Esophagus squamous epithelium (tissue), 5 donors: Measurements from ENCODE around the gene ZNF564. TPM values are rescaled to one million over a fixed set of nuclear protein-coding genes. Genes with fewer than 3 reads are reported as not detected.

Experiments
- DNase-seq: peaks from one replicate; lab custom pipeline; 2025; lab: John Stamatoyannopoulos, UW
- H3K27ac ChIP-seq, 4 donors: fragments of 200-600 bp; sonication (generic); one replicate each; pipeline ENCODE4 v1.5.1; 2016 to 2019; ENCODE audit warnings: mild to moderate bottlenecking in 1 of 4
- H3K27me3 ChIP-seq, 4 donors: fragments of 200-600 bp; sonication (generic); 1 replicate in 3 of 4; 2 replicates in 1 of 4; pipeline versions ENCODE4 v1.5.1 to v1.6.0; 2017 to 2021; ENCODE audit warnings: antibody characterized with exemption in 1 of 4
- H3K36me3 ChIP-seq, 3 donors: fragments of 200-600 bp; sonication (generic); one replicate each; pipeline ENCODE4 v1.5.1; 2016 to 2019
- H3K4me1 ChIP-seq, 3 donors: fragments of 200-600 bp; sonication (generic); one replicate each; pipeline ENCODE4 v1.5.1; 2017 to 2019
- H3K4me3 ChIP-seq, 4 donors: fragments of 200-600 bp; sonication (generic); 1 replicate in 3 of 4; 2 replicates in 1 of 4; pipeline ENCODE4 v1.5.1; 2016 to 2019; ENCODE audit warnings: mild to moderate bottlenecking in 2 of 4, moderate library complexity in 1 of 4
- H3K9me3 ChIP-seq, 3 donors: fragments of 200-600 bp; sonication (generic); one replicate each; pipeline ENCODE4 v1.5.1; 2016 to 2019
- CTCF ChIP-seq, 6 experiments: fragments of 450-650 bp in 4 of 6; fragments of 200-600 bp in 2 of 6; sonication (generic) in 2 of 6; IDR thresholded peaks; one replicate each; pipeline ENCODE4 v1.5.1; 2016 to 2019; ENCODE audit warnings: antibody characterized with exemption in 6 of 6, mild to moderate bottlenecking in 4 of 6, moderate library complexity in 4 of 6
- POLR2A ChIP-seq, 4 donors: fragments of 450-650 bp; IDR thresholded peaks; one replicate each; pipeline ENCODE4 v1.6.1; 2017; ENCODE audit warnings: antibody characterized with exemption in 4 of 4, mild to moderate bottlenecking in 4 of 4, moderate library complexity in 3 of 4
- WGBS, 2 donors: methylation state at CpG; one replicate each; pipeline ENCODE4 v1.1.5; 2018; 5-methylcytosine and 5-hydroxymethylcytosine counted together
- intact Hi-C: fragments of 100-400 bp; cut with DNase I; formaldehyde crosslinking; loops from one replicate; pipeline ENCODE4 v1.15.0; 2022
- small RNA-seq, 4 donors: library from RNA; depleted of rRNA; stranded (forward); fragments of <200 nt; gene quantifications; one replicate each; pipeline ENCODE3, GENCODE V24; 2016
- total RNA-seq, 4 donors: library from RNA; depleted of rRNA; stranded (reverse); fragments of >200 nt; gene quantifications; one replicate each; pipeline ENCODE4 v1.1.0, GENCODE V29; 2016
- donor health status: DM: yes; HTN: yes; CAD: no.

The ZNF564 gene
- total RNA-seq, 4 donors from 2014 or later, result 1.6 to 9.3 (median 4.8) TPM

DNA sequence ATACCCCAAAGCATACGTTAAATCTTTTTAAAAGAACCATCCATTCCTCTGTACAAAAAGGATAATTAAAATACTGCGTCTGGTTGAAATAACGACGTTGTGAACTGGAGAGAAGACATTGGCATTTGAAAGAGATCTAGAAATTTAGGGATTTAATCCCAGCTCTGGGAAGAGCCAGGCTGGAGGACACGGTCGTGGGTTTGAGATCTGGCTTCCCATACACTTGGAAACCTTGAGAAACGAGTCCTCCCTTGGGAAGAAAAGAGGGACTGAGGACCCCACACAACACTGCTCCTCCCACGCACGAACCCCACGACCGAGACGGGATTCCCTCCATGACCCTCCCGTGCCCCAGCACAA is 67.3 kb downstream of the ZNF564 start:
- no peaks in the 10 kb centered on the region for H3K36me3 ChIP-seq
- 0 to 3% methylated on average over 6 to 12 of the region's 13 CpGs for whole genome bisulfite sequencing, 2 donors
- H3K4me3 ChIP-seq, result peak overlapping the region; percentile 83 to 100 (median 92)
- peaks cover 5 to 29% (median 7%) of the 10 kb centered on the region in 3 donors for H3K4me1 ChIP-seq
- no peak for DNase-seq
- H3K9me3 ChIP-seq, result no peaks in the 10 kb centered on the region
- H3K27ac ChIP-seq, result peak overlapping the region in 3 of 4 donors; percentile 84 to 91 (median 87)
- intact Hi-C loops, result no loop called here
- TF ChIP-seq CTCF (IDR thresholded peaks at IDR 0.05) (no peak), POLR2A (IDR thresholded peaks at IDR 0.05) (no peak)
- H3K27me3 ChIP-seq, result no peaks in the 10 kb centered on the region

GRCh38 chr19:12482509-12482886 is 68.8 kb downstream of the ZNF564 start:
- no peak for DNase-seq
- 47% methylated on average over 2 of the region's 2 CpGs; no CpG with 5 or more reads in 1 of the 2 donors for WGBS, 2 donors
- H3K27ac ChIP-seq, result no peak overlapping the region
- no peak overlapping the region for H3K4me3 ChIP-seq
- H3K27me3 ChIP-seq, result no peaks in the 10 kb centered on the region
- no peaks in the 10 kb centered on the region for H3K36me3 ChIP-seq
- intact Hi-C loops, result no loop called here
- TF ChIP-seq POLR2A (IDR thresholded peaks at IDR 0.05), result no peak
- no peak for TF ChIP-seq CTCF (IDR thresholded peaks at IDR 0.05)
- no peaks in the 10 kb centered on the region for H3K9me3 ChIP-seq
- peaks cover 5 to 29% (median 7%) of the 10 kb centered on the region in 3 donors for H3K4me1 ChIP-seq

- intact Hi-C loops, result no loop called here
- TF ChIP-seq CTCF (IDR thresholded peaks at IDR 0.05) (no peak), POLR2A (IDR thresholded peaks at IDR 0.05) (no peak)
- Histone ChIP-seq H3K36me3 (no peaks in the 10 kb centered on the region), H3K27me3 (no peaks in the 10 kb centered on the region), H3K9me3 (no peaks in the 10 kb centered on the region), H3K27ac (no peak overlapping the region), H3K4me1 (peaks cover 5 to 29% (median 7%) of the 10 kb centered on the region in 3 donors), H3K4me3 (no peak overlapping the region)
- 57 to 100% methylated on average over 3 to 4 of the region's 4 CpGs for WGBS, 2 donors
- no peak for DNase-seq
These were observed 69.3 kb downstream of the ZNF564 start for GRCh38 chr19:12481781-12482508.

GRCh38 chr19:12478234-12478941 is 72.9 kb downstream of the ZNF564 start:
- no peak for DNase-seq
- Histone ChIP-seq H3K4me3 (no peak overlapping the region), H3K27me3 (no peaks in the 10 kb centered on the region), H3K36me3 (no peaks in the 10 kb centered on the region), H3K4me1 (peaks cover 0 to 15% (median under 1%) of the 10 kb centered on the region in 3 donors), H3K27ac (no peak overlapping the region), H3K9me3 (peaks cover 0 to 10% (median 0%) of the 10 kb centered on the region in 3 donors)
- WGBS, 2 donors, result 63 to 67% methylated on average over 5 of the region's 5 CpGs
- TF ChIP-seq CTCF (IDR thresholded peaks at IDR 0.05) (no peak), POLR2A (IDR thresholded peaks at IDR 0.05) (no peak)
- intact Hi-C loops, result no loop called here

Small RNA genes lying within 50 kb of the gene (small RNA-seq; reads per million reads assigned to genes)
- 0 reads per million in 4 donors for gene MTCO1P27
- 0 reads per million in 4 donors for gene PPIAP20

Other genes with a start within 250 kb of the ZNF564 start
- 1 to 10 TPM in 2 of 4 donors, under 1 TPM in 2; 0.19 to 5.0 (median 2.7) TPM for gene ZNF563, start 217.8 kb downstream of the ZNF564 start, total RNA-seq
- 1 to 10 TPM in 2 of 4 donors, under 1 TPM in 2; 0.45 to 2.5 (median 1.1) TPM for gene ZNF442, start 185.8 kb downstream of the ZNF564 start, total RNA-seq
- 1 to 10 TPM; 1.3 to 3.4 (median 2.3) TPM for gene ZNF799, start 150.2 kb downstream of the ZNF564 start, total RNA-seq
- 1 to 10 TPM; 1.7 to 6.4 (median 3.7) TPM for gene ZNF443, start 110.5 kb downstream of the ZNF564 start, total RNA-seq
- gene ZNF709, start 66.7 kb downstream of the ZNF564 start, total RNA-seq, result 1 to 10 TPM in 2 of 4 donors, under 1 TPM in 2; 0.15 to 2.5 (median 1.6) TPM
- 1 to 10 TPM; 2.5 to 6.7 (median 4.2) TPM for gene ZNF490, start 59.3 kb upstream of the ZNF564 start, total RNA-seq
- gene ZNF791, start 59.4 kb upstream of the ZNF564 start, total RNA-seq, result 10 to 100 TPM in 3 of 4 donors, 1 to 10 TPM in 1; 8.6 to 19.5 (median 13.0) TPM
- 10 to 100 TPM; 25.5 to 55.5 (median 39.4) TPM for gene MAN2B1, start 115.3 kb upstream of the ZNF564 start, total RNA-seq
- gene WDR83, start 115.3 kb upstream of the ZNF564 start, total RNA-seq, result 10 to 100 TPM in 1 of 4 donors, 1 to 10 TPM in 3; 4.0 to 16.7 (median 5.8) TPM
- gene DHPS, start 130.4 kb upstream of the ZNF564 start, total RNA-seq, result 10 to 100 TPM; 45.3 to 93.5 (median 51.5) TPM
- gene GNG14, start 136.5 kb upstream of the ZNF564 start, total RNA-seq, result not detected
- 10 to 100 TPM in 3 of 4 donors, 1 to 10 TPM in 1; 9.6 to 13.4 (median 11.9) TPM for gene FBXW9, start 145.1 kb upstream of the ZNF564 start, total RNA-seq
- gene TNPO2, start 172.4 kb upstream of the ZNF564 start, total RNA-seq, result 10 to 100 TPM; 25.5 to 57.8 (median 43.5) TPM
- gene TRIR, start 183.2 kb upstream of the ZNF564 start, total RNA-seq, result 100 to 1,000 TPM; 258 to 302 (median 280) TPM
- gene GET3, start 186.0 kb upstream of the ZNF564 start, total RNA-seq, result 10 to 100 TPM; 36.8 to 69.9 (median 51.2) TPM
- gene BEST2, start 200.3 kb upstream of the ZNF564 start, total RNA-seq, result 1 to 10 TPM in 1 of 4 donors, under 1 TPM in 1, not detected in 2; 0.27 to 1.3 TPM
- gene HOOK2, start 224.1 kb upstream of the ZNF564 start, total RNA-seq, result 10 to 100 TPM; 41.4 to 76.5 (median 61.6) TPM
- 100 to 1,000 TPM; 260 to 945 (median 388) TPM for gene JUNB, start 240.0 kb upstream of the ZNF564 start, total RNA-seq